Measurements from ENCODE around the gene NUDC. TPM values are rescaled to one million over a fixed set of nuclear protein-coding genes. Genes with fewer than 3 reads are reported as not detected.
"Not testable (repeated sequence)": the region's sequence is repeated elsewhere in the genome, so short reads cannot be mapped to it uniquely, and the experiment has no call there.

The NUDC gene
- total RNA-seq, 1 donor from 2014 or later, result 71.7 TPM

- ChIA-PET POLR2A (no interaction called here), CTCF (no interaction called here)
- ATAC-seq (ENCODE audit: low read depth) (no peak), DNase-seq (no peak)
- Mint-ChIP-seq H3K4me3 (no peak overlapping the region), H3K9me3 (no peaks in the 10 kb centered on the region), H3K36me3 (ENCODE audit: low read depth) (peaks cover 57% of the 10 kb centered on the region), H3K4me1 (no peaks in the 10 kb centered on the region), H3K27ac (no peak overlapping the region), H3K27me3 (no peaks in the 10 kb centered on the region)
- intact Hi-C loops (cut with micrococcal nuclease), result no loop called here
- no peak for TF ChIP-seq CTCF (IDR thresholded peaks at IDR 0.05)
These were observed 23.6 kb downstream of the NUDC start for GRCh38 chr1:26945138-26945537.

GRCh38 chr1:26945728-26946127 is 24.2 kb downstream of the NUDC start:
- ATAC-seq (ENCODE audit: low read depth) (no peak), DNase-seq (no peak)
- no peak overlapping the region for H3K4me3 Mint-ChIP-seq
- H3K27ac Mint-ChIP-seq, result no peak overlapping the region
- POLR2A ChIA-PET, result interaction anchor here (0.6 kb wide), 1 partner anchor 12 kb away, joined by 3 read pairs; no protein-coding TSS in a partner anchor
- peaks cover 56% of the 10 kb centered on the region for H3K36me3 Mint-ChIP-seq (ENCODE audit: low read depth)
- no peak for TF ChIP-seq CTCF (IDR thresholded peaks at IDR 0.05)
- no peaks in the 10 kb centered on the region for H3K27me3 Mint-ChIP-seq
- no peaks in the 10 kb centered on the region for H3K9me3 Mint-ChIP-seq
- intact Hi-C loops (cut with micrococcal nuclease), result no loop called here
- H3K4me1 Mint-ChIP-seq, result no peaks in the 10 kb centered on the region
- CTCF ChIA-PET, result no interaction called here

GRCh38 chr1:26946270-26946669 is 24.7 kb downstream of the NUDC start:
- intact Hi-C loops (cut with micrococcal nuclease), result no loop called here
- H3K27ac Mint-ChIP-seq, result no peak overlapping the region
- H3K9me3 Mint-ChIP-seq, result no peaks in the 10 kb centered on the region
- no peak for TF ChIP-seq CTCF (IDR thresholded peaks at IDR 0.05)
- H3K36me3 Mint-ChIP-seq (ENCODE audit: low read depth), result peaks cover 54% of the 10 kb centered on the region
- ChIA-PET POLR2A (interaction anchor here (0.6 kb wide), 1 partner anchor 12 kb away, joined by 3 read pairs; no protein-coding TSS in a partner anchor), CTCF (no interaction called here)
- no peak overlapping the region for H3K4me3 Mint-ChIP-seq
- H3K27me3 Mint-ChIP-seq, result no peaks in the 10 kb centered on the region
- no peaks in the 10 kb centered on the region for H3K4me1 Mint-ChIP-seq
- no peak for ATAC-seq (ENCODE audit: low read depth)
- no peak for DNase-seq

GRCh38 chr1:26948725-26949057 is 27.1 kb downstream of the NUDC start:
- CTCF ChIA-PET, result interaction anchor here (0.6 kb wide), 1 partner anchor 133 kb away, joined by 3 read pairs; no protein-coding TSS in a partner anchor
- POLR2A ChIA-PET; ATAC-seq (ENCODE audit: low read depth); intact Hi-C loops (cut with micrococcal nuclease); H3K27ac Mint-ChIP-seq; H3K4me3 Mint-ChIP-seq; H3K4me1 Mint-ChIP-seq; H3K9me3 Mint-ChIP-seq; DNase-seq; H3K27me3 Mint-ChIP-seq: not testable (repeated sequence)
- peaks cover 34% of the 10 kb centered on the region for H3K36me3 Mint-ChIP-seq (ENCODE audit: low read depth)

GRCh38 chr1:26949266-26949925 is 27.9 kb downstream of the NUDC start:
- TF ChIP-seq CTCF (IDR thresholded peaks at IDR 0.05), result no peak
- no peak for DNase-seq
- no peak for ATAC-seq (ENCODE audit: low read depth)
- peaks cover 31% of the 10 kb centered on the region for H3K36me3 Mint-ChIP-seq (ENCODE audit: low read depth)
- peaks cover 2% of the 10 kb centered on the region for H3K27me3 Mint-ChIP-seq
- no peaks in the 10 kb centered on the region for H3K4me1 Mint-ChIP-seq
- intact Hi-C loops (cut with micrococcal nuclease), result no loop called here
- no peak overlapping the region for H3K4me3 Mint-ChIP-seq
- CTCF ChIA-PET, result interaction anchor here (0.6 kb wide), 1 partner anchor 132 kb away, joined by 3 read pairs; no protein-coding TSS in a partner anchor
- no peak overlapping the region for H3K27ac Mint-ChIP-seq
- no peaks in the 10 kb centered on the region for H3K9me3 Mint-ChIP-seq
- POLR2A ChIA-PET, result no interaction called here

- DNase-seq, result no peak
- POLR2A ChIA-PET, result no interaction called here
- CTCF ChIA-PET, result no interaction called here
- H3K27ac Mint-ChIP-seq, result no peak overlapping the region
- intact Hi-C loops (cut with micrococcal nuclease), result no loop called here
- TF ChIP-seq CTCF (IDR thresholded peaks at IDR 0.05), result no peak
- ATAC-seq (ENCODE audit: low read depth), result no peak
- peaks cover 28% of the 10 kb centered on the region for H3K36me3 Mint-ChIP-seq (ENCODE audit: low read depth)
- peaks cover 2% of the 10 kb centered on the region for H3K27me3 Mint-ChIP-seq
- H3K4me3 Mint-ChIP-seq, result no peak overlapping the region
- no peaks in the 10 kb centered on the region for H3K9me3 Mint-ChIP-seq
- H3K4me1 Mint-ChIP-seq, result no peaks in the 10 kb centered on the region
These were observed 28.4 kb downstream of the NUDC start for GRCh38 chr1:26949926-26950319.
